Lower lobe of right lung (tissue), 2 donors: Measurements from ENCODE around the gene NUP210L. TPM values are rescaled to one million over a fixed set of nuclear protein-coding genes. Genes with fewer than 3 reads are reported as not detected.
"Not testable (repeated sequence)": the region's sequence is repeated elsewhere in the genome, so short reads cannot be mapped to it uniquely, and the experiment has no call there.

Source experiments
- ATAC-seq, 2 donors: fragments of 200-7000 bp; cut with Tn5 transposase; one replicate each; pipeline ENCODE4 v1.9.1; 2020 to 2022; ENCODE audit warnings: mild to moderate bottlenecking in 2 of 2, moderate library complexity in 2 of 2
- DNase-seq: peaks from one replicate; pipeline ENCODE4 v3.0.0-alpha.2; 2020
- H3K27ac ChIP-seq: fragments of 200-600 bp; one replicate; pipeline ENCODE4 v1.8.0; 2022
- H3K27me3 ChIP-seq: fragments of 200-600 bp; one replicate; pipeline ENCODE4 v1.8.0; 2022; ENCODE audit warnings: low read depth
- H3K36me3 ChIP-seq: fragments of 200-600 bp; one replicate; pipeline ENCODE4 v1.8.0; 2022; ENCODE audit warnings: mild to moderate bottlenecking
- H3K4me1 ChIP-seq: fragments of 200-600 bp; one replicate; pipeline ENCODE4 v1.8.0; 2022
- H3K4me3 ChIP-seq: fragments of 200-600 bp; one replicate; pipeline ENCODE4 v1.8.0; 2022; ENCODE audit warnings: mild to moderate bottlenecking
- H3K9me3 ChIP-seq: fragments of 200-600 bp; one replicate; pipeline ENCODE4 v1.8.0; 2022
- intact Hi-C: fragments of 100-400 bp; cut with DNase I; formaldehyde crosslinking; loops from one replicate; pipeline ENCODE4 v1.11.0; 2022
- total RNA-seq: library from RNA; stranded (reverse); fragmentation: NEBNext Ultra II Directional; extraction: Animal tissue kit (Norgen Biotek cat#: 25700); gene quantifications from one replicate; pipeline ENCODE4 v1.2.1, GENCODE V29; 2021
- TF ChIP-seq, protein P1 (sequence below): fragments of 200-600 bp; IDR thresholded peaks from one replicate; pipeline ENCODE4 v1.8.0; 2022; ENCODE audit warnings: antibody characterized with exemption, mild to moderate bottlenecking
- donor health status: DM: no; HTN: yes; CAD: no; lungs with severe emphysema.

NUP210L gene
- total RNA-seq, 1 donor from 2014 or later: 1.7 TPM

DNA sequence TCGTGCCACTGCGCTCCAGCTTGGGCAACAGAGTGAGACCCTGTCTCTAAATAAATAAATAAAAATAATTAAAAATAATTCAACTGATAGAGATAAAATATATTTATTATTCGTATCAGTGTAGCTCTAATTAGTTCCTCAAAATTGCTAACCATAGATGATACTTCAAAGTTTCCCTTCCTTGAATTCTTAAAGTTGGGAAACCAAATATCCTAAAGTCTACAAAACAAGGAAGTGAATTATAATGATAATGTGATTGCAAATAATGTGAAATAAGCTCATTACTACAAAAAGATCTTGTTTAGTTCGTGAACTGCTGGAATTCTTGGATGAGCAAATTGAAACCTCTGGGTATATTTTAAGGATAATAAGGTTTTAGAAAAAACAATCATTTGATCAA is 60.5 kb downstream of the NUP210L start:
- Histone ChIP-seq H3K4me1 (no peaks in the 10 kb centered on the region), H3K27ac (no peak overlapping the region), H3K36me3 (no peaks in the 10 kb centered on the region), H3K27me3 (no peaks in the 10 kb centered on the region), H3K4me3 (no peak overlapping the region), H3K9me3 (no peaks in the 10 kb centered on the region)
- TF ChIP-seq, protein P1, sequence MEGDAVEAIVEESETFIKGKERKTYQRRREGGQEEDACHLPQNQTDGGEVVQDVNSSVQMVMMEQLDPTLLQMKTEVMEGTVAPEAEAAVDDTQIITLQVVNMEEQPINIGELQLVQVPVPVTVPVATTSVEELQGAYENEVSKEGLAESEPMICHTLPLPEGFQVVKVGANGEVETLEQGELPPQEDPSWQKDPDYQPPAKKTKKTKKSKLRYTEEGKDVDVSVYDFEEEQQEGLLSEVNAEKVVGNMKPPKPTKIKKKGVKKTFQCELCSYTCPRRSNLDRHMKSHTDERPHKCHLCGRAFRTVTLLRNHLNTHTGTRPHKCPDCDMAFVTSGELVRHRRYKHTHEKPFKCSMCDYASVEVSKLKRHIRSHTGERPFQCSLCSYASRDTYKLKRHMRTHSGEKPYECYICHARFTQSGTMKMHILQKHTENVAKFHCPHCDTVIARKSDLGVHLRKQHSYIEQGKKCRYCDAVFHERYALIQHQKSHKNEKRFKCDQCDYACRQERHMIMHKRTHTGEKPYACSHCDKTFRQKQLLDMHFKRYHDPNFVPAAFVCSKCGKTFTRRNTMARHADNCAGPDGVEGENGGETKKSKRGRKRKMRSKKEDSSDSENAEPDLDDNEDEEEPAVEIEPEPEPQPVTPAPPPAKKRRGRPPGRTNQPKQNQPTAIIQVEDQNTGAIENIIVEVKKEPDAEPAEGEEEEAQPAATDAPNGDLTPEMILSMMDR: no peak
- ATAC-seq: no peak
- no peak for DNase-seq
- intact Hi-C loops: no loop called here

DNA sequence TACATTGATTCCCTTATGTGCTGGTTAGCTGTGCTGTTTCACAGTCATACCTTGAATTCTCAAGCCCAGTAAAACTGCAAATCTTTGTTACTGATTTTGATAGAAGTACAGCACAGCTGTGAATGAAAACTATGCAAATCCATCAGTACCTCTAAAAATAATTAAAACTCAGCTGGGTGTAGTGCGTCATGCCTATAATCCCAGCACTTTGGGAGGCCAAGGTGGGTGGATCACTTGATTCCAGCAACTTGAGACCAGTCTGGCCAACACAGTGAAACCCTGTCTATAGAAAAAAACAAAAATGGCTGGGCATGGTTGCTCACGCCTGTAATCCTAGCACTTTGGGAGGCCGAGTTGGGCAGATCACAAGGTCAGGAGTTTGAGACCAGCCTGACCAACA is 61.2 kb downstream of the NUP210L start:
- intact Hi-C loops: no loop called here
- Histone ChIP-seq H3K36me3 (no peaks in the 10 kb centered on the region), H3K27me3 (no peaks in the 10 kb centered on the region), H3K27ac (no peak overlapping the region), H3K4me3 (no peak overlapping the region), H3K4me1 (no peaks in the 10 kb centered on the region), H3K9me3 (no peaks in the 10 kb centered on the region)
- TF ChIP-seq, protein P1: no peak
- ATAC-seq: no peak
- no peak for DNase-seq

DNA sequence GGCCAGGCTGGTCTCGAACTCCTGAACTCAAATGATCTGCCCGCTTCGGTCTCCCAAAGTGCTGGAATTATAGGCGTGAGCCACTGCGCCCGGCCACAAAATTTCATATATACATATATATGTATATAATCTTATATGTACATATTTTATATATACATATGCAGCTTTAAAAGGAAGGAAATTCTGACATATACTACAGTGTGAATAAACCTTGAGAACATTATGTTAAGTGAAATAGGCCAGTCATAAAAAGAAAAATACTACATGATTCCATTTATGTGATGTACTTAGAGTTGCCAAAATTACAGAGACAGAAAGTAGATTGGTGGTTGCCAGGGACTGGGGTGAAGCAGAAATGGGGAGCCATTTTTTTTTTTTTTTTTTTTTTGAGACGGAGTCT is 63.2 kb downstream of the NUP210L start:
- Histone ChIP-seq H3K27ac (no peak overlapping the region), H3K4me1 (no peaks in the 10 kb centered on the region), H3K9me3 (no peaks in the 10 kb centered on the region), H3K4me3 (no peak overlapping the region), H3K36me3 (no peaks in the 10 kb centered on the region), H3K27me3 (no peaks in the 10 kb centered on the region)
- intact Hi-C loops: no loop called here
- DNase-seq (no peak), ATAC-seq (no peak)
- TF ChIP-seq, protein P1: no peak

DNA sequence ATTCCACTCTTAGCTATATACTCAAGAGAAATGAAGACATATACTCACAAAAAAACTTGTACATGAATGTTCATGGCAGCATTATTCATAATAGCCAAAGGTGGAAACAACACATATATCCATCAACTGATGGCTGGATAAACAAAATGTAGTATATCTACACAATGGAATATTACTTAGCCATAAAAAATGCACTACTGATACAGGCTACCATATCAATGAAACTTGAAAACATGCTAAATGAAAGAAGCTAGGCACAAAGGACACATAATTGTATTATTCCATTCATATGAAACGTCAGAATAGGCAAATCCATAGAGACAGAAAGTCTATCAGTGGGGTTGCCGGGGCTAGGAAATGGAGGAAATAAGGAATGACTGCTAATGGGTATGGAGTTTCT is 67.3 kb downstream of the NUP210L start:
- intact Hi-C loops: no loop called here
- no peaks in the 10 kb centered on the region for H3K27me3 ChIP-seq
- H3K4me1 ChIP-seq: no peaks in the 10 kb centered on the region
- DNase-seq (no peak), ATAC-seq (no peak)
- H3K4me3 ChIP-seq: no peak overlapping the region
- TF ChIP-seq, protein P1: no peak
- H3K36me3 ChIP-seq: no peaks in the 10 kb centered on the region
- H3K9me3 ChIP-seq: peaks cover 8% of the 10 kb centered on the region
- H3K27ac ChIP-seq: no peak overlapping the region

DNA sequence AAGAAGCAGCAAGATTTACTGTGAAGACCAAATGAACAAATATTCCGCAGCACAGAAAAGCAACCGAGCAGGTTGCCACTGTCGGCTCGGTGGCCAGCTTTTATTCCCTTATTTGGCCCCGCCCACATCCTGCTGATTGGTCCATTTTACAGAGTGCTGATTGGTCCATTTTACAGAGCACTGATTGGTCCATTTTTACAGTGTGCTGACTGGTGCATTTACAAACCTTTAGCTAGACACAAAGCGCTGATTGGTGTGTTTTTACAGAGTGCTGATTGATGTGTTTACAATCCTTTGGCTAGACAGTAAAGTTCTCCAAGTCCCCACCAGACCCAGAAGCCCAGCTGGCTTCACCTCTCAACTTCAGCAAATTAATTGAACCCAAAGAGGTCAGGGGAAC is 71.8 kb downstream of the NUP210L start:
- H3K4me1 ChIP-seq, H3K27ac ChIP-seq, H3K9me3 ChIP-seq, ATAC-seq, H3K4me3 ChIP-seq, DNase-seq, H3K36me3 ChIP-seq, H3K27me3 ChIP-seq, intact Hi-C loops: not testable (repeated sequence)

DNA sequence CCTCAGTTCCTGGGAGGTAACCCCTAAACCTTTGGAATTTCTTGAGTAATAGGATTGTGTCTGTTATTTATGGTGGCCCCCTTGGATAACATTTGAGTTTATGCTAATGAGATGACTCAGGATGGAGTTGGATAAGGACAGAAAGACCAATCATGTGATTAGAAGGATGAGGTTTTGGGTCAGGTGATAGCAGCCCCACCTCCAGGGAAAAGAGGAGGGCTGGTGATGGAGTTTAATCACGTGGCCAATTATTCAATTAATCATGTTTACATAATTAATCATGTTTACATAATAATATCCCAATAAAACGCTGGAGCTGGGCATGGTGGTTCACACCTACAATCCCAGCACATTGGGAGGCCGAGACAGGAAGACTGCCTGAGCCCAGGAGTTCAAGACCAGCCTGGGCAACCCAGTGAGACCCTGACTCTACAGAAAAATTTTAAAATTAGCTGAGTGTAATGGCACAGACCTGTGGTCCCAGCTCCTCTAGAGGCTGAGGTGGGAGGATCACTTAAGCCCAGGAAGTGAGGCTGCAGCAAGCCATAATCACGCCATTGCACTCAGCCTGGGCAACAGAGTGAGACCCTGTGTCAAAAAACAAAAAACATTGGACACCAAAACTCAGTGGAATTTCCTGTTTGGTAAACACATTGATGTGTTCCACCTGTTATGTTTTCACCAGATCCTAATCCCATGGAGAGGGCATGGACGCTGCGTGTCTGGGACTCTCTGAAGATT is 73.3 kb downstream of the NUP210L start:
- ATAC-seq: no peak

More for the DNA sequence above, 73.3 kb downstream of the NUP210L start:
- TF ChIP-seq, protein P1: no peak
- no peak overlapping the region for H3K27ac ChIP-seq
- H3K27me3 ChIP-seq: no peaks in the 10 kb centered on the region
- peaks cover 8% of the 10 kb centered on the region for H3K9me3 ChIP-seq
- no peak for DNase-seq
- intact Hi-C loops: no loop called here
- H3K36me3 ChIP-seq: no peaks in the 10 kb centered on the region
- no peak overlapping the region for H3K4me3 ChIP-seq
- H3K4me1 ChIP-seq: no peaks in the 10 kb centered on the region
